ENCODE measurements around the gene DEGS1. TPM values are rescaled to one million over a fixed set of nuclear protein-coding genes. Genes with fewer than 3 reads are reported as not detected.

Gene DEGS1
- total and polyA plus RNA-seq, 12 donors, result 33.1 to 79.4 (median 35.7) TPM

DNA sequence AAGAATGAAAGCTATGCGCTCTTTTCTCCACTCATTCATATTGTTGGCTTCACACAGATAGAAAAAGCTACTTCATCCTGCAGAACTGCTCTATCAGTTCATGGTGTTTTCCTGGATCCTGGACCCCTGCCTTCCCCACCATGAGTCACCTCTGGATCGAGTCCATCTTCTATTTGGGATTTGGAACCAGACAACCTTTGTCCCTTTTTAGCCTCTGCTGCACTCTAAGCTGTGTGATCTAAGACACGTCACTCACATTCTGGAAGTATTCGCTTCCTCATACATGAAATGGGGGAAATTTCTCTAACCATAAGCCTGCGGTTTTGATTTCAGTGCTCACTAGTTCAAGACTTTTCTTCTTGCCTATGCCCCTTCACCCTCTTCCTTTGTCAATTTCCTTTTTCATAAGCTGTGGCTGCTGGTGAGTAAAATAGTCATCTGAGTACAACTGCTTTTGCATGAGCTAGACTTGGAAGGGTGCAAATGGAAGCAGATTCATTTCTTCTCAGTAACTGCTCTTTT lies 14.1 kb upstream of the DEGS1 start:
- TF ChIP-seq, protein P1, sequence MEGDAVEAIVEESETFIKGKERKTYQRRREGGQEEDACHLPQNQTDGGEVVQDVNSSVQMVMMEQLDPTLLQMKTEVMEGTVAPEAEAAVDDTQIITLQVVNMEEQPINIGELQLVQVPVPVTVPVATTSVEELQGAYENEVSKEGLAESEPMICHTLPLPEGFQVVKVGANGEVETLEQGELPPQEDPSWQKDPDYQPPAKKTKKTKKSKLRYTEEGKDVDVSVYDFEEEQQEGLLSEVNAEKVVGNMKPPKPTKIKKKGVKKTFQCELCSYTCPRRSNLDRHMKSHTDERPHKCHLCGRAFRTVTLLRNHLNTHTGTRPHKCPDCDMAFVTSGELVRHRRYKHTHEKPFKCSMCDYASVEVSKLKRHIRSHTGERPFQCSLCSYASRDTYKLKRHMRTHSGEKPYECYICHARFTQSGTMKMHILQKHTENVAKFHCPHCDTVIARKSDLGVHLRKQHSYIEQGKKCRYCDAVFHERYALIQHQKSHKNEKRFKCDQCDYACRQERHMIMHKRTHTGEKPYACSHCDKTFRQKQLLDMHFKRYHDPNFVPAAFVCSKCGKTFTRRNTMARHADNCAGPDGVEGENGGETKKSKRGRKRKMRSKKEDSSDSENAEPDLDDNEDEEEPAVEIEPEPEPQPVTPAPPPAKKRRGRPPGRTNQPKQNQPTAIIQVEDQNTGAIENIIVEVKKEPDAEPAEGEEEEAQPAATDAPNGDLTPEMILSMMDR (IDR thresholded peaks at IDR 0.05), result no peak
- no peaks in the 10 kb centered on the region for H3K9me3 ChIP-seq
- peaks cover 4 to 24% (median 12%) of the 10 kb centered on the region in 9 donors for H3K4me1 ChIP-seq
- 13 to 27% methylated on average over 5 of the region's 5 CpGs for WGBS, 2 donors
- peak overlapping the region in 7 of 10 donors; percentile 26 to 84 (median 60) for H3K27ac ChIP-seq
- ATAC-seq (peak; percentile 75 to 97 (median 90)), DNase-seq (peak in 1 of 2 donors; percentile 59)
- H3K27me3 ChIP-seq, result no peaks in the 10 kb centered on the region
- intact Hi-C loops (cut with DNase I), result loop anchor here in 1 of 10 donors (10.0 kb wide), 1 partner anchor 156 kb away; no protein-coding TSS in a partner anchor
- peak overlapping the region in 1 of 10 donors; percentile 5 for H3K4me3 ChIP-seq
- H3K36me3 ChIP-seq, result no peaks in the 10 kb centered on the region

DNA sequence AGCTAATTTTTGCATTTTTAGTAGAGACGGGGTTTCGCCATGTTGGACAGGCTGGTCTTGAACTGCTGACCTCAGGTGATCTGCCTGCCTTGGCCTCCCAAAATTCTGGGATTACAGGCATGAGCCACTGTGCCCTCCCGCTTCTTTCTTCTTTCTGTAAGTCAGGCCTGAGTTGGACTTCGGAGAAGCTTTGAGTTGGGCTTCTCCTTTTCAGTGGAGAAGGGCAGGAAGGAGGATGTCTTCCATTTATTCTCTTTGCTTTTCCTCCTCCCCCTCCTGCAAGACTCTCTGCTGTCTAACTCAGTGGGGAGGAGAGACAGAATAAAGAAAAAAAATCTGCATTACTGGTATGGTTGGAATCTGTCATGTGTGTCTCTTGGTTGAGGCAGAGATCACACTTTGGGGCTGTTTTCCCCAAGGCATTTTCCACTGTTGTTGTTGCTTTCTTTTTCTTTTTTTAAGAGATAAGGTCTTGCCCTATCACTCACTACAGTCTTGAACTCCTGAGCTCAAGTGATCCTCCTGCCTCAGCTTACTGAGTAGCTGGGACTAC lies 13.2 kb upstream of the DEGS1 start:
- Histone ChIP-seq H3K4me3 (no peak overlapping the region), H3K4me1 (peaks cover 4 to 24% (median 12%) of the 10 kb centered on the region in 9 donors), H3K27me3 (no peaks in the 10 kb centered on the region), H3K36me3 (no peaks in the 10 kb centered on the region), H3K27ac (peak overlapping the region in 3 of 10 donors; percentile 60 to 84 (median 70)), H3K9me3 (no peaks in the 10 kb centered on the region)
- WGBS, 2 donors, result 92 to 94% methylated on average over 4 of the region's 4 CpGs
- no peak for ATAC-seq
- TF ChIP-seq, protein P1 (IDR thresholded peaks at IDR 0.05), result no peak
- intact Hi-C loops (cut with DNase I), result loop anchor here in 2 of 10 donors (10.0 kb wide), 2 partner anchors 125 to 155 kb away; no protein-coding TSS in a partner anchor
- DNase-seq, result no peak

DNA sequence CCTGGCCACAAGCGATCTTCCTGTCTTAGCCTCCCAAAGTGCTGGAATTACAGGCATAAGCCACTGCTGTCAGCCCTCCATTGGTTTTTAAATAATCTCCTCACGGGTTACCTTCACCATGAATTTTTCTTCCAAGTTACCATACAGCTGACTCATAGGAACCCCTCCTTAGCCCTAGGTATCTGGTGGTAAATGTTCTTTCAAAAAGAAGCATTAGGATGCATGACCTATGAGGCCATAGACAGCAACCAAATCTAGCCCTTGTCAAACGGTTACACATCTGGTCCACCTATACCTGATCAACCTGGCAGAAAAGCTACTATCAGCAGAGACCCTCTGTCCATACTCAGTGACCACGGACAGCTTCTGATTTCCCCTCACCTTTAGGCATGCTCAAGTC lies 12.7 kb upstream of the DEGS1 start:
- ATAC-seq (peak in 1 of 8 donors; percentile 6), DNase-seq (no peak)
- Histone ChIP-seq H3K27ac (peak overlapping the region in 1 of 10 donors; percentile 84), H3K4me1 (peaks cover 4 to 24% (median 12%) of the 10 kb centered on the region in 9 donors), H3K4me3 (no peak overlapping the region), H3K9me3 (no peaks in the 10 kb centered on the region), H3K36me3 (no peaks in the 10 kb centered on the region), H3K27me3 (no peaks in the 10 kb centered on the region)
- 89 to 97% methylated on average over 4 of the region's 4 CpGs for WGBS, 2 donors
- TF ChIP-seq, protein P1 (IDR thresholded peaks at IDR 0.05), result no peak
- intact Hi-C loops (cut with DNase I), result loop anchor here in 1 of 10 donors (10.0 kb wide), 1 partner anchor 124 kb away; no protein-coding TSS in a partner anchor

DNA sequence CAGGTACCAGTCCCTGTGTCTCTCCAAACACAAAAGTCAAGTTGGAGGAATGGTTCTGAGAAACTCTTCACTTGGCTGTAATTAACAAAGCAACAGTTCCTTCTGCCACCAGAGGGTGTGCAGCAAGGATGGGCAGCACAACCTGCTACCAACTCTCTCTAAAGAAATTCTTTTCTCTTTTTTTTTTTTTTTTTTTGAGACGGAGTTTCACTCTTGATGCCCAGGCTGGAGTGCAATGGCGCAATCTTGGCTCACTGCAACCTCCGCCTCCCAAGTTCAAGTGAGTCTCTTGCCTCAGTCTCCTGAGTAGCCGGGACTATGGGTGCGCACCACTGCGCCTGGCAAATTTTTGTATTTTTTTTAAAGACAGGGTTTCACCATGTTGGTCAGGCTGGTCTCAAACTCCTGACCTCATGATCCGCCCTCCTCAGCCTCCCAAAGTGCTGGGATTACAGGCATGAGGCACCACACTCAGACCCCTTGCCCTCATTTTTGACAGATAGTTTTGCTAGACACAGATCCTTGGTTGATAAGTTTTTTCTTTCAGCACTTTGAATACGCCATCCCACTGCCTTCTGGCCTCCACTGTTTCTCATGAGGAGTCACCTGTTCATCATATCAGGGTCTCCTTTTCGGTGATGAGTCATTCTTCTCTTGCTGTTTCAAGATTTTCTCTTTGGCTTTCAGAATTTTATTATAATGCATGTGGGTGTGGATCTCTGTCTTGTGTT lies 12.1 kb upstream of the DEGS1 start:
- no peaks in the 10 kb centered on the region for H3K36me3 ChIP-seq
- TF ChIP-seq, protein P1 (IDR thresholded peaks at IDR 0.05), result peak in 8 of 9 donors; percentile 9 to 46 (median 36)
- H3K4me1 ChIP-seq, result peaks cover 4 to 30% (median 12%) of the 10 kb centered on the region in 9 donors
- H3K4me3 ChIP-seq, result no peak overlapping the region
- no peaks in the 10 kb centered on the region for H3K27me3 ChIP-seq
- intact Hi-C loops (cut with DNase I), result loop anchor here in 1 of 10 donors (10.0 kb wide), 1 partner anchor 124 kb away; no protein-coding TSS in a partner anchor
- ATAC-seq, result peak in 3 of 8 donors; percentile 14 to 46 (median 39)
- WGBS, 2 donors, result 82 to 83% methylated on average over 9 of the region's 9 CpGs
- DNase-seq, result no peak
- H3K9me3 ChIP-seq, result no peaks in the 10 kb centered on the region
- peak overlapping the region in 1 of 10 donors; percentile 84 for H3K27ac ChIP-seq
